OCI-LY1 (cell line): ENCODE results near the gene LTBP2.

Experiments
- EZH2 ChIP-seq: fragments of 200-600 bp; sonication (generic), shearing (Covaris generic); IDR thresholded peaks from 2 replicates; pipeline ENCODE4 v1.8.0; 2017; ENCODE audit warnings: borderline replicate concordance, mixed run types, mild to moderate bottlenecking, antibody characterized with exemption, low read length, moderate library complexity, mixed read lengths
- TF ChIP-seq, protein P1 (sequence below): fragments of 200-600 bp; sonication (generic), shearing (Covaris generic); IDR thresholded peaks from 2 replicates; pipeline ENCODE4 v1.5.1; 2017; ENCODE audit warnings: mild to moderate bottlenecking, antibody characterized with exemption, low read length, moderate library complexity, mixed read lengths

- TF ChIP-seq, protein P1, sequence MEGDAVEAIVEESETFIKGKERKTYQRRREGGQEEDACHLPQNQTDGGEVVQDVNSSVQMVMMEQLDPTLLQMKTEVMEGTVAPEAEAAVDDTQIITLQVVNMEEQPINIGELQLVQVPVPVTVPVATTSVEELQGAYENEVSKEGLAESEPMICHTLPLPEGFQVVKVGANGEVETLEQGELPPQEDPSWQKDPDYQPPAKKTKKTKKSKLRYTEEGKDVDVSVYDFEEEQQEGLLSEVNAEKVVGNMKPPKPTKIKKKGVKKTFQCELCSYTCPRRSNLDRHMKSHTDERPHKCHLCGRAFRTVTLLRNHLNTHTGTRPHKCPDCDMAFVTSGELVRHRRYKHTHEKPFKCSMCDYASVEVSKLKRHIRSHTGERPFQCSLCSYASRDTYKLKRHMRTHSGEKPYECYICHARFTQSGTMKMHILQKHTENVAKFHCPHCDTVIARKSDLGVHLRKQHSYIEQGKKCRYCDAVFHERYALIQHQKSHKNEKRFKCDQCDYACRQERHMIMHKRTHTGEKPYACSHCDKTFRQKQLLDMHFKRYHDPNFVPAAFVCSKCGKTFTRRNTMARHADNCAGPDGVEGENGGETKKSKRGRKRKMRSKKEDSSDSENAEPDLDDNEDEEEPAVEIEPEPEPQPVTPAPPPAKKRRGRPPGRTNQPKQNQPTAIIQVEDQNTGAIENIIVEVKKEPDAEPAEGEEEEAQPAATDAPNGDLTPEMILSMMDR: no peak
- no peak for TF ChIP-seq EZH2
Observed at GRCh38 chr14:74568911-74569310, 43.1 kb downstream of the LTBP2 start.
